Right lobe of liver (tissue), 6 donors: ENCODE data around the gene IL6R. TPM values are rescaled to one million over a fixed set of nuclear protein-coding genes. Genes with fewer than 3 reads are reported as not detected.

Experiments used
- ATAC-seq, 4 donors: fragments of 200-7000 bp; cut with Tn5 transposase; one replicate each; pipeline ENCODE4 v1.9.1; 2020; ENCODE audit warnings: mild to moderate bottlenecking in 4 of 4, moderate library complexity in 4 of 4
- DNase-seq, 3 donors: peaks; one replicate each; pipeline ENCODE4 v3.0.0-alpha.2; 2020
- H3K27ac ChIP-seq, 3 donors: fragments of 200-600 bp; one replicate each; pipeline ENCODE4 v1.8.0; 2022
- H3K27me3 ChIP-seq, 2 donors: fragments of 200-600 bp; one replicate each; pipeline ENCODE4 v1.8.0; 2022
- H3K36me3 ChIP-seq, 4 donors: fragments of 200-600 bp; sonication (generic) in 1 of 4; one replicate each; pipeline versions ENCODE4 v1.5.1 to v1.8.0; 2017 to 2022; ENCODE audit warnings: control low read depth in 1 of 4
- H3K4me1 ChIP-seq, 4 donors: fragments of 200-600 bp; sonication (generic) in 1 of 4; one replicate each; pipeline versions ENCODE4 v1.5.1 to v1.8.0; 2017 to 2022; ENCODE audit warnings: control low read depth in 1 of 4
- H3K4me3 ChIP-seq, 3 donors: fragments of 200-600 bp; one replicate each; pipeline ENCODE4 v1.8.0; 2022
- H3K9me3 ChIP-seq, 4 donors: fragments of 200-600 bp; sonication (generic) in 1 of 4; one replicate each; pipeline versions ENCODE4 v1.5.1 to v1.8.0; 2017 to 2022; ENCODE audit warnings: control low read depth in 1 of 4
- POLR2A ChIP-seq: fragments of 450-650 bp; IDR thresholded peaks from one replicate; pipeline ENCODE4 v1.6.1; 2017; ENCODE audit warnings: antibody characterized with exemption, mild to moderate bottlenecking
- WGBS: methylation state at CpG from one replicate; pipeline ENCODE4 v1.1.6; 2018; ENCODE audit warnings: low coverage, low lambda C conversion rate; ENCODE audit not compliant: insufficient coverage; ENCODE audit errors: missing lambda C conversion rate; 5-methylcytosine and 5-hydroxymethylcytosine counted together
- intact Hi-C, 2 donors: fragments of 100-400 bp; cut with DNase I; formaldehyde crosslinking; loops; one replicate each; pipeline versions ENCODE4 v1.11.2 to v1.14.1; 2022
- total RNA-seq, 6 experiments: library from RNA; depleted of rRNA in 2 of 6; stranded (reverse); fragments of >200 nt in 2 of 6; fragmentation: NEBNext Ultra II Directional in 3 of 6; extraction: Animal tissue kit (Norgen Biotek cat#: 25700) in 3 of 6; gene quantifications; one replicate each; pipeline versions ENCODE4 v1.1.0 to v1.2.4, GENCODE V29; 2016 to 2023
- TF ChIP-seq, protein P1 (sequence below), 4 donors: fragments of 200-600 bp in 3 of 4; fragments of 450-650 bp in 1 of 4; IDR thresholded peaks; one replicate each; pipeline versions ENCODE4 v1.5.1 to v1.8.0; 2016 to 2022; ENCODE audit warnings: antibody characterized with exemption in 4 of 4, mild to moderate bottlenecking in 2 of 4
- donor health status: DM: no; HTN: yes; CAD: no.
- donor health status: DM: no; HTN: no; CAD: no.
- donor health status: DM: no; HTN: no; CAD: no.
- donor health status: DM: no; HTN: yes; CAD: no.
- donor health status: DM: no; HTN: yes; CAD: no.

The IL6R gene
- total RNA-seq, 6 experiments from 2014 or later: 32.2 to 145 (median 68.2) TPM

DNA sequence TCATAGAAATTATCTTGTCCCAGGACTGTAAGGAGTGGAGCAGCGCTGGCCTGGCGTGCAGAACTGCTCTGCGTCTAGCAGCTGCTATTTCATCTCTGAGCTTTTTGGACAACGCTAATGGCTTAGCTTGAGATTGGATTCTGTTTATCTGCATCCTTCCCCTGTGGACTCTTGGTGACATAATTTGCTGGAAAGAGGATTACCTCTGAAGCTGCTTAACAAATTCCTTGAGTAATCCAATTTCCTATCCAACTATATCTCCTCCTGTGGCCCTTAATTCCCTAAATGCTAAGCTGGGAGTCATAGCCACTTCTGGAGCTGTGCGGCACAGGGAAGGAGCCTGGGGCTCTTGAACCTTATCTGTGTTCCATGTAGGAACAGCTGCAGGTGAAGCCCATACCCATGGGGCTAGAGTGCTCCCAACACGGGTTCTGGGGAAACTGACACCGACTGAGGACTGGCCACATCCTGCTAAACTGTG is 43.2 kb downstream of the IL6R start:
- Histone ChIP-seq H3K27ac (no peak overlapping the region), H3K4me1 (peaks cover 0 to 3% (median 0%) of the 10 kb centered on the region in 4 donors), H3K9me3 (no peaks in the 10 kb centered on the region), H3K27me3 (no peaks in the 10 kb centered on the region), H3K4me3 (no peak overlapping the region), H3K36me3 (peaks cover 0 to 95% (median 55%) of the 10 kb centered on the region in 4 donors)
- ATAC-seq (no peak), DNase-seq (no peak)
- intact Hi-C loops: no loop called here
- 88% methylated on average over 6 of the region's 7 CpGs for WGBS
- TF ChIP-seq, protein P1, sequence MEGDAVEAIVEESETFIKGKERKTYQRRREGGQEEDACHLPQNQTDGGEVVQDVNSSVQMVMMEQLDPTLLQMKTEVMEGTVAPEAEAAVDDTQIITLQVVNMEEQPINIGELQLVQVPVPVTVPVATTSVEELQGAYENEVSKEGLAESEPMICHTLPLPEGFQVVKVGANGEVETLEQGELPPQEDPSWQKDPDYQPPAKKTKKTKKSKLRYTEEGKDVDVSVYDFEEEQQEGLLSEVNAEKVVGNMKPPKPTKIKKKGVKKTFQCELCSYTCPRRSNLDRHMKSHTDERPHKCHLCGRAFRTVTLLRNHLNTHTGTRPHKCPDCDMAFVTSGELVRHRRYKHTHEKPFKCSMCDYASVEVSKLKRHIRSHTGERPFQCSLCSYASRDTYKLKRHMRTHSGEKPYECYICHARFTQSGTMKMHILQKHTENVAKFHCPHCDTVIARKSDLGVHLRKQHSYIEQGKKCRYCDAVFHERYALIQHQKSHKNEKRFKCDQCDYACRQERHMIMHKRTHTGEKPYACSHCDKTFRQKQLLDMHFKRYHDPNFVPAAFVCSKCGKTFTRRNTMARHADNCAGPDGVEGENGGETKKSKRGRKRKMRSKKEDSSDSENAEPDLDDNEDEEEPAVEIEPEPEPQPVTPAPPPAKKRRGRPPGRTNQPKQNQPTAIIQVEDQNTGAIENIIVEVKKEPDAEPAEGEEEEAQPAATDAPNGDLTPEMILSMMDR (IDR thresholded peaks at IDR 0.05): no peak
- TF ChIP-seq POLR2A: no peak

DNA sequence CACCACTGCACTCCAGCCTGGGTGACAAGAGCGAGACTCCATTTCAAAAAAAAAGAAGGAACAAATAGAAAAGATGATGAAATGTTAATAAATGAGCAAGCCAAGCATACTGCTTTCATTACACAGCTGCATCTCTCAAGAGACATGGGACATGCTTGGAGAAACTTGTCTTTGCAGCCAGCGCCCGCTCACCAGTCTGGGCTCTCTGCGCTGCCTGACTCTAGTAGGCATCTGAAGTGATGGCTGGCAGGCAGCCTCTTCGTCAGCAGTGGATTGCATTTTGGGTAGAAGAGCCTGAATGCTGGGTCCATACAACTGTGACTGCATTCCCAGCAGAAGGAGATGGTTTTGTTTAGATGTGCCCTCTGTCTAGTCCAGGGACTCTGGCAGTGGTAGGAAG is 48.0 kb downstream of the IL6R start:
- Histone ChIP-seq H3K9me3 (no peaks in the 10 kb centered on the region), H3K4me3 (no peak overlapping the region), H3K36me3 (peaks cover 0 to 96% (median 47%) of the 10 kb centered on the region in 4 donors), H3K27me3 (no peaks in the 10 kb centered on the region), H3K4me1 (no peaks in the 10 kb centered on the region), H3K27ac (no peak overlapping the region)
- intact Hi-C loops: no loop called here
- WGBS: 95% methylated on average over 3 of the region's 5 CpGs
- TF ChIP-seq POLR2A: no peak
- TF ChIP-seq, protein P1 (IDR thresholded peaks at IDR 0.05): no peak
- DNase-seq (no peak), ATAC-seq (peak; percentile 2 to 10 (median 6))

DNA sequence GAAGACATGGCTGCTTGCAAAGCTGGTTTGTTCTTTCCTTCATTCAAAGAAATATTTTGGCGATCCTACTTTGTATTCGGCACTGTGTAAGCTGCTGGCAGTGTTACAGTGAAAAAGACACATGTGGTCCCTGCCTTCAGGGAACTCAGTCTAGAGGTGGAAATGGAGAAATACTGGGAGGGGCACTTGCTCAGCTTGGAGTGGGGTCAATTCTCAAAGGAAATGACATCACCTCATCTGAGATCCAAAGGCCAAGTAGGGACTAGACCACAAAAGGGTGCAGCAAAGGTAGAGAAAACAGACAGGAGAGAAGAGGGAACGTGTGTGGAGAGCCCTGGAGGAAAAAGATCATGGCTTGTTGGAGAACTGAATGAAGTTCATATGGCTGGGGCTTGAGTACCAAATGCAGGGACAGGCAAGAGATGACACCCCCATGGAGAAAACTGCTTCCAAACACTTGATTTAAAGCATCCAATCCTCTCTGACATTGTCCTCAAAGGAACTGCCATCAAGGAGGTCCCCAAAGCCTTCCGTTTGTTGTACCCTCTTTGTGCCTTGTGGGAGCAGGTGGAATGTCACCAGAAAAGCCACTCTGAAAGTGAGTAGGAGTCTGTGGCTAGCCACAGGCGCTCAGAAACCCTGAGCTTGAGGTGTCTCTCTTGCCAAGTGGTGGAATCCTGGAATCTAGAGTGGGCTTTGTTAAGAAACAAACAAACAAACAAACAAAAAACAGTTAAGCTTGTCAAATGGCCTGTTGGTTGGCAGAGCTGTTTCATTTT is 48.6 kb downstream of the IL6R start:
- no peak for DNase-seq
- WGBS: 46% methylated on average over 5 of the region's 5 CpGs
- TF ChIP-seq, protein P1 (IDR thresholded peaks at IDR 0.05): no peak
- TF ChIP-seq POLR2A: no peak
- peaks cover 0 to 96% (median 44%) of the 10 kb centered on the region in 4 donors for H3K36me3 ChIP-seq
- H3K27me3 ChIP-seq: no peaks in the 10 kb centered on the region
- H3K27ac ChIP-seq: no peak overlapping the region
- no peaks in the 10 kb centered on the region for H3K9me3 ChIP-seq
- H3K4me1 ChIP-seq: no peaks in the 10 kb centered on the region
- intact Hi-C loops: no loop called here
- no peak overlapping the region for H3K4me3 ChIP-seq
- ATAC-seq: peak; percentile 6 to 52 (median 23)

DNA sequence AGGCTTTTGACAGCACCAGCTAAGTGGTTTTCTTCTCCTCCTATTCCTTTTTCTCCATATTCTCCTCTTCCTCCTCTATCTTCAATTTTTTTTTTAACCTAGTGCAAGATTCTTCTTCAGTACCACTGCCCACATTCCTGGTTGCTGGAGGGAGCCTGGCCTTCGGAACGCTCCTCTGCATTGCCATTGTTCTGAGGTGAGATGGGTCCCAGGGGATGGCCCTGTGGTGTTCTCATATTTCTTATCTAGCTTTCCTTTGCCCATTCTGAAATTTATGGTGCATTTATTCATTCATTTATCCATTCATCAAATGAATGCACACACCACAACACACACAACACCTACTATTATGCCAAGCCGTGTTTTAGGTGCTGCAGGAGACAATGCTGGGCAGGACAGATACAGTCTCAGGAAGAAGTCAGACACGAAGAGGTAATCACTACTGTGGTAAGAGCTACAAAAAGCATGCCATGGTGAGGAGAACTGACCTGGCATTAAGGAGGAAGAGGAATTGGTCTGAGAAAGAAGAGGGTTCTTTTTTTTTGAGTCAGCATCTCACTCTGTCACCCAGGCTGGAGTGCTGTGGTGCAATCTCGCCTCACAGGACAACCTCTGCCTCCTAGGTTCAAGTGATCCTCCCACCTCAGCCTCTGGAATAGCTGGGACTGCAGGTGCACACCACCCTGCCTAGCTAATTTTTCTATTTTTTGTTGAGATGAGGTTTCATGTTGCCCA is 49.4 kb downstream of the IL6R start:
- H3K4me3 ChIP-seq: no peak overlapping the region
- TF ChIP-seq POLR2A: no peak
- TF ChIP-seq, protein P1 (IDR thresholded peaks at IDR 0.05): no peak
- intact Hi-C loops: no loop called here
- H3K9me3 ChIP-seq: no peaks in the 10 kb centered on the region
- peaks cover 0 to 98% (median 43%) of the 10 kb centered on the region in 4 donors for H3K36me3 ChIP-seq
- H3K27me3 ChIP-seq: no peaks in the 10 kb centered on the region
- ATAC-seq (peak in 2 of 4 donors; percentile 9 to 10), DNase-seq (no peak)
- peak overlapping the region in 1 of 3 donors; percentile 13 for H3K27ac ChIP-seq
- H3K4me1 ChIP-seq: no peaks in the 10 kb centered on the region
- WGBS: 94% methylated on average over 5 of the region's 5 CpGs
